Bronchial epithelial cell (primary cell): ENCODE data around the gene TJP1. TPM values are rescaled to one million over a fixed set of nuclear protein-coding genes. Genes with fewer than 3 reads are reported as not detected.
"Not testable (repeated sequence)": the region's sequence is repeated elsewhere in the genome, so short reads cannot be mapped to it uniquely, and the experiment has no call there.

Experiments
- DNase-seq: peaks from one replicate; pipeline ENCODE4 v3.0.0-alpha.2; 2010; ENCODE audit warnings: low read depth
- FAIRE-seq: peaks from 2 replicates; lab custom pipeline; 2011; peaks lifted over from hg19 to GRCh38; lab: Jason Lieb, UNC
- H3K27me3 ChIP-seq: 2 replicates; pipeline ENCODE4 v1.5.1; 2011; ENCODE audit warnings: low read length; ENCODE audit not compliant: control insufficient read depth, insufficient read depth
- H3K36me3 ChIP-seq: 2 replicates; pipeline ENCODE4 v1.5.1; 2011; ENCODE audit warnings: low read length; ENCODE audit not compliant: control insufficient read depth, insufficient read depth
- H3K4me3 ChIP-seq: 2 replicates; pipeline ENCODE4 v1.5.1; 2011; ENCODE audit warnings: mild to moderate bottlenecking, low read depth, low read length, control low read depth
- CTCF ChIP-seq: IDR thresholded peaks from 2 replicates; pipeline ENCODE4 v1.5.1; 2011; ENCODE audit warnings: mild to moderate bottlenecking, moderate library complexity, low read length, control low read depth, inconsistent platforms; ENCODE audit not compliant: insufficient read depth, severe bottlenecking
- total RNA-seq: library from RNA; depleted of rRNA; stranded (reverse); fragments of >200 nt; gene quantifications from 2 replicates; pipeline ENCODE4 v1.2.1, GENCODE V29; 2014

Gene TJP1
- total RNA-seq, 1 donor from 2014 or later = 62.9 TPM

GRCh38 chr15:29676961-29677402 lies 145.3 kb downstream of the TJP1 start:
- no peak for FAIRE-seq

GRCh38 chr15:29676374-29676960 lies 145.8 kb downstream of the TJP1 start:
- not testable (repeated sequence) for H3K4me3 ChIP-seq, H3K36me3 ChIP-seq, FAIRE-seq, DNase-seq, H3K27me3 ChIP-seq

More at GRCh38 chr15:29676961-29677402, 145.3 kb downstream of the TJP1 start:
- peak; percentile 55 for DNase-seq
- TF ChIP-seq CTCF = no peak
- Histone ChIP-seq H3K36me3 (no peaks in the 10 kb centered on the region), H3K4me3 (no peak overlapping the region), H3K27me3 (no peaks in the 10 kb centered on the region)

GRCh38 chr15:29675791-29676301 lies 146.4 kb downstream of the TJP1 start:
- Histone ChIP-seq H3K4me3 (no peak overlapping the region), H3K27me3 (no peaks in the 10 kb centered on the region), H3K36me3 (no peaks in the 10 kb centered on the region)
- FAIRE-seq (no peak), DNase-seq (no peak)
- TF ChIP-seq CTCF = no peak

- TF ChIP-seq CTCF = no peak
- peak overlapping the region; percentile 47 for H3K4me3 ChIP-seq
These were observed 147.4 kb downstream of the TJP1 start for GRCh38 chr15:29674661-29675533.

GRCh38 chr15:29672923-29673809 lies 149.1 kb downstream of the TJP1 start:
- FAIRE-seq (peak; percentile 66), DNase-seq (peak; percentile 21)
- no peaks in the 10 kb centered on the region for H3K36me3 ChIP-seq

More at GRCh38 chr15:29674661-29675533, 147.4 kb downstream of the TJP1 start:
- H3K27me3 ChIP-seq = no peaks in the 10 kb centered on the region
- DNase-seq (no peak), FAIRE-seq (no peak)
- no peaks in the 10 kb centered on the region for H3K36me3 ChIP-seq

More at GRCh38 chr15:29672923-29673809, 149.1 kb downstream of the TJP1 start:
- TF ChIP-seq CTCF = no peak
- no peak overlapping the region for H3K4me3 ChIP-seq
- no peaks in the 10 kb centered on the region for H3K27me3 ChIP-seq
